Measurements from ENCODE around the gene TNPO2.

TNPO2 gene

DNA sequence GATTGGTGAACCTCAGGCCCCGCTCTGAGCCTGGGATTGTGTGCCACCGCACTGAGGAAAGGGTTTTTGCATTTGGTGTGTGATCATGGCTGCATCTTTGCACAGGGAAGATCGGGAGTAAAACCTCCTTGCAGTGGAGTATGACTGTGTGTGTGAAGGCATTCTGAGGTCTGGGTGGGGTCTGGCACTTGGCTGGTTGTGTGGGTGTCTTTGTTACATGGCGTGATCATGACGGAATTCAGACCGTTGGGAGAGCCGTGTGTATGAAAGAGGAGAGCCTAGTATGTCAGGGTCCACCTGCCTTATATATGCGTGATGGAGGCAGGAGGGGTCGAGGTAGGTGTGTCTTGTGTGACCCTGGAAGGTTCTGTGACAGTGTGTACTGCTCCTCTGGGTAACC is 27.1 kb upstream of the TNPO2 start:
- Histone ChIP-seq H3K79me2 (ENCODE audit: insufficient read depth, low read length) (no peaks in the 10 kb centered on the region), H3F3A (ENCODE audit: low read depth) (no peaks in the 10 kb centered on the region), H3K27me3 (ENCODE audit: insufficient read depth, low read length, poor library complexity, severe bottlenecking) (no peaks in the 10 kb centered on the region), H3K4me1 (ENCODE audit: insufficient read depth, low read length, poor library complexity, severe bottlenecking) (no peaks in the 10 kb centered on the region), H3K9ac (ENCODE audit: low read depth, low read length, poor library complexity, severe bottlenecking) (no peak overlapping the region), H3K9me2 (replicated peaks; ENCODE audit: low read depth, low read length) (no peaks in the 10 kb centered on the region), H3K4me2 (ENCODE audit: low read depth, low read length, poor library complexity, severe bottlenecking) (no peak overlapping the region), H4K20me1 (ENCODE audit: insufficient read depth, low read length, poor library complexity, severe bottlenecking) (no peaks in the 10 kb centered on the region), H3K36me3 (ENCODE audit: insufficient read depth, low read length) (peaks cover 6% of the 10 kb centered on the region; the same call in 1 of the 2 replicates), H3K4me3 (ENCODE audit: low read length, poor library complexity, severe bottlenecking) (no peak overlapping the region), H2AFZ (ENCODE audit: low read length) (no peak overlapping the region), H3K9me3 (ENCODE audit: insufficient read depth, low read depth, low read length) (peaks cover 3% of the 10 kb centered on the region; the same call in 1 of the 2 replicates)
- TF ChIP-seq EZH2phosphoT487 (IDR thresholded peaks at IDR 0.05; ENCODE audit: borderline replicate concordance), result no peak
- TF ChIP-seq, protein P1, sequence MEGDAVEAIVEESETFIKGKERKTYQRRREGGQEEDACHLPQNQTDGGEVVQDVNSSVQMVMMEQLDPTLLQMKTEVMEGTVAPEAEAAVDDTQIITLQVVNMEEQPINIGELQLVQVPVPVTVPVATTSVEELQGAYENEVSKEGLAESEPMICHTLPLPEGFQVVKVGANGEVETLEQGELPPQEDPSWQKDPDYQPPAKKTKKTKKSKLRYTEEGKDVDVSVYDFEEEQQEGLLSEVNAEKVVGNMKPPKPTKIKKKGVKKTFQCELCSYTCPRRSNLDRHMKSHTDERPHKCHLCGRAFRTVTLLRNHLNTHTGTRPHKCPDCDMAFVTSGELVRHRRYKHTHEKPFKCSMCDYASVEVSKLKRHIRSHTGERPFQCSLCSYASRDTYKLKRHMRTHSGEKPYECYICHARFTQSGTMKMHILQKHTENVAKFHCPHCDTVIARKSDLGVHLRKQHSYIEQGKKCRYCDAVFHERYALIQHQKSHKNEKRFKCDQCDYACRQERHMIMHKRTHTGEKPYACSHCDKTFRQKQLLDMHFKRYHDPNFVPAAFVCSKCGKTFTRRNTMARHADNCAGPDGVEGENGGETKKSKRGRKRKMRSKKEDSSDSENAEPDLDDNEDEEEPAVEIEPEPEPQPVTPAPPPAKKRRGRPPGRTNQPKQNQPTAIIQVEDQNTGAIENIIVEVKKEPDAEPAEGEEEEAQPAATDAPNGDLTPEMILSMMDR (conservative IDR thresholded peaks at IDR 0.05; ENCODE audit: low read length), result no peak

DNA sequence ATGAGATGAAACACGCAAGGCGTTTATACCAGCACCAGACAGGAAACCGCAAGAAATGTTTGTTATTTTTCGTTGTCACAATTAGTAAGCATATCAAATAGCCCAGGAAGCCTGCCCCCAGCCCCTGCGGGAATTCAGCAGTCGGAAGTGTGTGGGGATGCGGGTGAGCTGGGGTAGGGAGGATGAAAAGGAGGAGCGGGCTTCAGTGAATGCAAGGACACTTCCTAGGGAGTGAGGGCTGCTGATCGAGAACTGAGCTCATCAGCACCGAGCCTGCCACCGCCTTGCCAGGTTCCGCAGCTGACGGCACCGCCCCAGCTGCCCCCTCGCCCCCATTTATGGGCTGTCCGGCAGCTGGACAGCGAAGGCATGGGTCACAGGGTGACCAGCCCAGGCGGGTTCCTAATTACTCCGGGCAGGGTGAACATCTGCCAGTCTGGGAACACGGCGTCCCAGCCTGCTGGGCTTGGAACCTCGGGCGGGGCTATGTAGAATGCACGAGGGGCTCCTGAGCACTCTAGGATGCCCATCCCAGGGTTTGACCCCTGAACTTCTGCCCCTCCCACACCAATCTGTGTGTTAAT is 26.3 kb upstream of the TNPO2 start:
- Histone ChIP-seq H2AFZ (ENCODE audit: low read length) (no peak overlapping the region), H3K9me3 (ENCODE audit: insufficient read depth, low read depth, low read length) (peaks cover 3% of the 10 kb centered on the region; the same call in 1 of the 2 replicates), H3K9me2 (replicated peaks; ENCODE audit: low read depth, low read length) (no peaks in the 10 kb centered on the region), H3K27me3 (ENCODE audit: insufficient read depth, low read length, poor library complexity, severe bottlenecking) (no peaks in the 10 kb centered on the region), H3K4me1 (ENCODE audit: insufficient read depth, low read length, poor library complexity, severe bottlenecking) (no peaks in the 10 kb centered on the region), H4K20me1 (ENCODE audit: insufficient read depth, low read length, poor library complexity, severe bottlenecking) (no peaks in the 10 kb centered on the region), H3K9ac (ENCODE audit: low read depth, low read length, poor library complexity, severe bottlenecking) (no peak overlapping the region), H3F3A (ENCODE audit: low read depth) (no peaks in the 10 kb centered on the region), H3K4me3 (ENCODE audit: low read length, poor library complexity, severe bottlenecking) (no peak overlapping the region), H3K4me2 (ENCODE audit: low read depth, low read length, poor library complexity, severe bottlenecking) (no peak overlapping the region), H3K36me3 (ENCODE audit: insufficient read depth, low read length) (peaks cover 6% of the 10 kb centered on the region; the same call in 1 of the 2 replicates), H3K79me2 (ENCODE audit: insufficient read depth, low read length) (no peaks in the 10 kb centered on the region)
- TF ChIP-seq, protein P1 (conservative IDR thresholded peaks at IDR 0.05; ENCODE audit: low read length), result no peak
- no peak for TF ChIP-seq EZH2phosphoT487 (IDR thresholded peaks at IDR 0.05; ENCODE audit: borderline replicate concordance)

DNA sequence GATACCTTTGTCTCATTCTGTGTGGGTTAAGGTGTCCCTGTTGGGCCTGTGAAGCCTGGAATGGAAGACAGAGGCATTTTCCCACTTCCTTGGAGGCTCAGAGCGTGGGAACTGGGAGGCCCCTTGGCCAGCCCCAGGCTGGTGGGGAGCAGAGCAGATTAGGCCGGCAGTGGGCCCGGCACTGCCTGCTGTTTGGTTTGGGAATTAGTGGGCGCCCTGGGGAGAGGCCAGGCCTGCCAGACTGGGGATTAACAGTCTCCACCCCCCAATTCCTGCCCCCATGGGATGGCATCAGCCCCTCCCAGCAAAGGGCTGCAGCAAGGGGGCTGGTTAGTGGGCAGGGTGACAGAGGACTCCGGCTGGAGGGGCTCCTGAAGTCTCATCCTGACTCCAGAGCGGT is 24.8 kb upstream of the TNPO2 start:
- TF ChIP-seq EZH2phosphoT487 (IDR thresholded peaks at IDR 0.05; ENCODE audit: borderline replicate concordance), result no peak
- TF ChIP-seq, protein P1 (conservative IDR thresholded peaks at IDR 0.05; ENCODE audit: low read length), result no peak
- peaks cover 3% of the 10 kb centered on the region; the same call in 1 of the 2 replicates for H3K9me3 ChIP-seq (ENCODE audit: insufficient read depth, low read depth, low read length)
- H3K79me2 ChIP-seq (ENCODE audit: insufficient read depth, low read length), result no peaks in the 10 kb centered on the region
- no peak overlapping the region for H3K4me2 ChIP-seq (ENCODE audit: low read depth, low read length, poor library complexity, severe bottlenecking)
- no peaks in the 10 kb centered on the region for H3K9me2 ChIP-seq (replicated peaks; ENCODE audit: low read depth, low read length)
- no peaks in the 10 kb centered on the region for H4K20me1 ChIP-seq (ENCODE audit: insufficient read depth, low read length, poor library complexity, severe bottlenecking)
- no peaks in the 10 kb centered on the region for H3K27me3 ChIP-seq (ENCODE audit: insufficient read depth, low read length, poor library complexity, severe bottlenecking)
- no peak overlapping the region for H3K9ac ChIP-seq (ENCODE audit: low read depth, low read length, poor library complexity, severe bottlenecking)
- H3K4me1 ChIP-seq (ENCODE audit: insufficient read depth, low read length, poor library complexity, severe bottlenecking), result no peaks in the 10 kb centered on the region
- H3K4me3 ChIP-seq (ENCODE audit: low read length, poor library complexity, severe bottlenecking), result no peak overlapping the region
- H2AFZ ChIP-seq (ENCODE audit: low read length), result no peak overlapping the region
- H3K36me3 ChIP-seq (ENCODE audit: insufficient read depth, low read length), result peaks cover 6% of the 10 kb centered on the region; the same call in 1 of the 2 replicates
- no peaks in the 10 kb centered on the region for H3F3A ChIP-seq (ENCODE audit: low read depth)
